ENCODE data around the gene FAM83F. TPM values are rescaled to one million over a fixed set of nuclear protein-coding genes. Genes with fewer than 3 reads are reported as not detected.

The FAM83F gene
- total and polyA plus RNA-seq, 2 donors (not counting 1 experiment from before 2014, with no cell fraction given): 0.10 TPM; not detected in 1

DNA sequence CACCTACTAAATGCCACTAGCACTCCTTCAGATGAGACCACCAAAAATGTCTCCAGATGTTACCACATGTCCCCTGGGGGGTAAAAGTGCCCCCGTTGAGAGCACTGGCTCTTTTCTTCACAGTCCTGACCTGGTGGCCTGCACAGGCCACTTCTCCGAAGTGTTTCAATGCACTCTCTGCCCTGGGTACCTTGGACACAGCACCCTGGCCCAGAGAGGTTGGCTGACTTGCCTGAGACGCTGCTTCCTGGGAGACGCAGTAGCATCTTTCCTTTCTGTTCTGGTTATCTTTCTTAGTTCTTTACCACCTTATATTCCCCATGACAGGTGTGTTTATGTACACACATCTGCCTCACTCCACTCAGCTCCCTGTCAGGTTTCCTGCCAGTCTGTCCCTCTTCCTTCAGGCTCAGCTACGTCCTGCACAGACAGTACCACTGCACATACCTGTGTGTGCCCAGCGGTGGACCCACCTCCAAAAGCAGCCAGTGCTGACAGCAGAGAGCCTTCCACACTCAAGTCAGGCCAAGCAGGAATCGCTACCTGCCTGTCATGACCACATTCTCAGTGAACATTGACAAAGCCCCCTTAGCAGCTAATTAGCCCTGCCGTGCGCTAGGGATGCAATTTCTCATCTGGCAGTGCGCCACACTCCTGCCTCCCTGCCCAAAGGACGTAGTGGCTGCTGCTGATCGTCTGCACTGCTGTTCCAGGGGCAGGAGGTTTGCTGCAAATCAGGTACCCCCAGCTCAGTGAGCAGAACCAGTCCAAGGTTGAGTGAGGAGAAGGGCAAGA, 39.0 kb downstream of the FAM83F start:
- no peak overlapping the region for H3K27ac Mint-ChIP-seq
- Histone ChIP-seq H3K9ac (ENCODE audit: low read length) (no peak overlapping the region), H3K79me2 (ENCODE audit: control insufficient read depth, insufficient read depth, low read length) (no peaks in the 10 kb centered on the region), H4K20me1 (ENCODE audit: control insufficient read depth, insufficient read depth, low read length, poor library complexity, severe bottlenecking) (no peaks in the 10 kb centered on the region), H3K27me3 (replicated peaks in 1 of 4; ENCODE audit: control extremely low read depth in 1 of 4, control insufficient read depth in 3 of 4, insufficient read depth in 4 of 4, low read length in 3 of 4) (peaks cover 0 to 25% (median 8%) of the 10 kb centered on the region in 4 experiments), H3K9me3 (ENCODE audit: control extremely low read depth in 1 of 3, control insufficient read depth in 2 of 3, insufficient read depth in 1 of 3, low read length in 2 of 3) (no peaks in the 10 kb centered on the region), H3K27ac (ENCODE audit: low read length in 2 of 2) (no peak overlapping the region), H3K4me3 (ENCODE audit: control extremely low read depth in 1 of 5, extremely low read depth in 1 of 5, insufficient read depth in 1 of 5, low read depth in 2 of 5, low read length in 4 of 5) (no peak overlapping the region), H3K4me1 (ENCODE audit: control insufficient read depth in 2 of 2, insufficient read depth in 2 of 2, low read length in 2 of 2) (peaks cover 0 to 5% of the 10 kb centered on the region in 2 donors), H3K36me3 (replicated peaks in 1 of 2; ENCODE audit: control extremely low read depth in 1 of 2, control insufficient read depth in 1 of 2, extremely low read depth in 1 of 2, insufficient read depth in 2 of 2, low read length in 1 of 2) (no peaks in the 10 kb centered on the region), H3K4me2 (replicated peaks; ENCODE audit: low read depth, low read length, poor library complexity, severe bottlenecking) (no peak overlapping the region), H2AFZ (ENCODE audit: insufficient read depth, low read depth, low read length, poor library complexity, severe bottlenecking) (no peak overlapping the region)
- peaks cover 17% of the 10 kb centered on the region for H3K27me3 Mint-ChIP-seq
- no peak for ATAC-seq (ENCODE audit: low read depth)
- POLR2A ChIA-PET: no interaction called here
- intact Hi-C loops (cut with micrococcal nuclease): no loop called here
- CTCF ChIA-PET: interaction anchor here (0.8 to 6.0 kb wide), 5 partner anchors 9 to 690 kb away, joined by 3 to 73 read pairs (median 8); partner anchors contain the start of gene RPS19BP1
- no peak overlapping the region for H3K4me3 Mint-ChIP-seq
- WGBS (ENCODE audit: insufficient coverage): 81% methylated on average over 12 of the region's 12 CpGs
- H3K9me3 Mint-ChIP-seq (ENCODE audit: insufficient read depth): no peaks in the 10 kb centered on the region
- no peak for DNase-seq
- H3K4me1 Mint-ChIP-seq: peaks cover 2% of the 10 kb centered on the region
- no peak for TF ChIP-seq EZH2 (IDR thresholded peaks at IDR 0.05; ENCODE audit: borderline replicate concordance, insufficient read depth, low read depth, low read length, poor library complexity, severe bottlenecking)
- TF ChIP-seq, protein P1, sequence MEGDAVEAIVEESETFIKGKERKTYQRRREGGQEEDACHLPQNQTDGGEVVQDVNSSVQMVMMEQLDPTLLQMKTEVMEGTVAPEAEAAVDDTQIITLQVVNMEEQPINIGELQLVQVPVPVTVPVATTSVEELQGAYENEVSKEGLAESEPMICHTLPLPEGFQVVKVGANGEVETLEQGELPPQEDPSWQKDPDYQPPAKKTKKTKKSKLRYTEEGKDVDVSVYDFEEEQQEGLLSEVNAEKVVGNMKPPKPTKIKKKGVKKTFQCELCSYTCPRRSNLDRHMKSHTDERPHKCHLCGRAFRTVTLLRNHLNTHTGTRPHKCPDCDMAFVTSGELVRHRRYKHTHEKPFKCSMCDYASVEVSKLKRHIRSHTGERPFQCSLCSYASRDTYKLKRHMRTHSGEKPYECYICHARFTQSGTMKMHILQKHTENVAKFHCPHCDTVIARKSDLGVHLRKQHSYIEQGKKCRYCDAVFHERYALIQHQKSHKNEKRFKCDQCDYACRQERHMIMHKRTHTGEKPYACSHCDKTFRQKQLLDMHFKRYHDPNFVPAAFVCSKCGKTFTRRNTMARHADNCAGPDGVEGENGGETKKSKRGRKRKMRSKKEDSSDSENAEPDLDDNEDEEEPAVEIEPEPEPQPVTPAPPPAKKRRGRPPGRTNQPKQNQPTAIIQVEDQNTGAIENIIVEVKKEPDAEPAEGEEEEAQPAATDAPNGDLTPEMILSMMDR (IDR thresholded peaks at IDR 0.05): no peak

DNA sequence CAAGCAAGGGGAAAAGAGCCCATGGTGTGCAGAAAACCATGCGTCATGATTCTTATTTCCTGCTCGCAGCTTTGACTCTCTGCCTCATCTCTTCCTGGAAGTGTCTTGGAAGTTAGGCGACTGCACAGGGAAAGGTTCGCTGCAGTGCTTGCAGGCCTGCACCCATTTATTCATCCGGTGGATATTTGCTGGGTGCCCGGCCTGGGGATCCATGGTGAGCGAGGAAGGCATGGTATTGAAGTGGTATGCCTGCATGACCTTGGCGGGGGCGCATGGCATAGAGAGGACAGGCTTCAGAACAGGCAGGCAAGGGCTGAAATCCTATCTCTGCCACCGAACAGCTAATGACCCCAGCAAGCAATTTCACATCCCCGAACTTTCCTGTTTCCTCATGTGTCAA, 40.6 kb downstream of the FAM83F start:
- Histone ChIP-seq H3K27ac (ENCODE audit: low read length in 2 of 2) (no peak overlapping the region), H4K20me1 (ENCODE audit: control insufficient read depth, insufficient read depth, low read length, poor library complexity, severe bottlenecking) (no peaks in the 10 kb centered on the region), H3K79me2 (ENCODE audit: control insufficient read depth, insufficient read depth, low read length) (no peaks in the 10 kb centered on the region), H3K4me3 (ENCODE audit: control extremely low read depth in 1 of 5, extremely low read depth in 1 of 5, insufficient read depth in 1 of 5, low read depth in 2 of 5, low read length in 4 of 5) (no peak overlapping the region), H3K4me1 (ENCODE audit: control insufficient read depth in 2 of 2, insufficient read depth in 2 of 2, low read length in 2 of 2) (peaks cover 0 to 5% of the 10 kb centered on the region in 2 donors), H3K27me3 (replicated peaks in 1 of 4; ENCODE audit: control extremely low read depth in 1 of 4, control insufficient read depth in 3 of 4, insufficient read depth in 4 of 4, low read length in 3 of 4) (peaks cover 0 to 39% (median 10%) of the 10 kb centered on the region in 4 experiments), H3K9ac (ENCODE audit: low read length) (no peak overlapping the region), H3K9me3 (ENCODE audit: control extremely low read depth in 1 of 3, control insufficient read depth in 2 of 3, insufficient read depth in 1 of 3, low read length in 2 of 3) (no peaks in the 10 kb centered on the region), H3K36me3 (replicated peaks in 1 of 2; ENCODE audit: control extremely low read depth in 1 of 2, control insufficient read depth in 1 of 2, extremely low read depth in 1 of 2, insufficient read depth in 2 of 2, low read length in 1 of 2) (no peaks in the 10 kb centered on the region), H2AFZ (ENCODE audit: insufficient read depth, low read depth, low read length, poor library complexity, severe bottlenecking) (no peak overlapping the region), H3K4me2 (replicated peaks; ENCODE audit: low read depth, low read length, poor library complexity, severe bottlenecking) (no peak overlapping the region)
- DNase-seq: no peak
- no peaks in the 10 kb centered on the region for H3K9me3 Mint-ChIP-seq (ENCODE audit: insufficient read depth)
- ATAC-seq (ENCODE audit: low read depth): no peak
- peaks cover 2% of the 10 kb centered on the region for H3K4me1 Mint-ChIP-seq
- peaks cover 26% of the 10 kb centered on the region for H3K27me3 Mint-ChIP-seq
- no peak for TF ChIP-seq EZH2 (IDR thresholded peaks at IDR 0.05; ENCODE audit: borderline replicate concordance, insufficient read depth, low read depth, low read length, poor library complexity, severe bottlenecking)
- TF ChIP-seq, protein P1 (IDR thresholded peaks at IDR 0.05): no peak
- WGBS (ENCODE audit: insufficient coverage): 93% methylated on average over 11 of the region's 11 CpGs
- no peak overlapping the region for H3K27ac Mint-ChIP-seq
- CTCF ChIA-PET: interaction anchor here (0.8 to 6.0 kb wide), 9 partner anchors 8 to 692 kb away, joined by 3 to 73 read pairs (median 5); partner anchors contain the start of gene RPS19BP1
- POLR2A ChIA-PET: no interaction called here
- intact Hi-C loops (cut with micrococcal nuclease): loop anchor here (5.0 kb wide), 1 partner anchor 413 kb away; no protein-coding TSS in a partner anchor
- no peak overlapping the region for H3K4me3 Mint-ChIP-seq
